OCI-LY7 (cell line): Measurements from ENCODE around the gene RPS17. TPM values are rescaled to one million over a fixed set of nuclear protein-coding genes. Genes with fewer than 3 reads are reported as not detected.

Experiments used
- BruUV-seq: library from RNA; stranded (reverse); fragments of 400-500 nt; replicated peaks from 2 replicates; lab custom pipeline; 2021; lab: Mats Ljungman, UMichigan
- CTCF ChIA-PET: fragments of 300-600 bp; sonication (Branson Sonifier 250); formaldehyde crosslinking; loops from one replicate; lab custom pipeline; 2022; ENCODE audit warnings: antibody characterized with exemption; ENCODE audit not compliant: unreplicated experiment; lab: Charles Lee
- POLR2A ChIA-PET: fragments of 300-600 bp; sonication (Branson Sonifier 250); formaldehyde crosslinking; loops from one replicate; lab custom pipeline; 2022; ENCODE audit warnings: antibody characterized with exemption; lab: Charles Lee
- DNase-seq: peaks from one replicate; pipeline ENCODE4 v3.0.0-alpha.2; 2015; ENCODE audit warnings: low spot score
- H2AFZ ChIP-seq: fragments of 200-600 bp; sonication (generic), shearing (Covaris generic); 2 replicates; pipeline ENCODE4 v1.6.1; 2014; ENCODE audit warnings: mild to moderate bottlenecking, antibody characterized with exemption, low read length, moderate library complexity
- H3K27ac ChIP-seq: fragments of 200-600 bp; sonication (generic); 2 replicates; pipeline ENCODE4 v1.5.1; 2014; ENCODE audit warnings: mixed run types, low read depth, mild to moderate bottlenecking, moderate library complexity, low read length, inconsistent platforms; ENCODE audit not compliant: poor library complexity, severe bottlenecking
- H3K36me3 ChIP-seq: fragments of 200-600 bp; sonication (generic); 2 replicates; pipeline ENCODE4 v1.6.1; 2014; ENCODE audit warnings: mild to moderate bottlenecking, antibody characterized with exemption, low read length, moderate library complexity, mixed read lengths; ENCODE audit not compliant: insufficient read depth
- H3K4me1 ChIP-seq: fragments of 200-600 bp; sonication (generic); 2 replicates; pipeline ENCODE4 v1.5.1; 2014; ENCODE audit warnings: mild to moderate bottlenecking, low read length; ENCODE audit not compliant: insufficient read depth, poor library complexity, severe bottlenecking
- H3K4me2 ChIP-seq: fragments of 200-600 bp; sonication (generic); 2 replicates; pipeline ENCODE4 v1.6.1; 2014; ENCODE audit warnings: mild to moderate bottlenecking, low read length
- H3K4me3 ChIP-seq: fragments of 200-600 bp; sonication (generic); 2 replicates; pipeline ENCODE4 v1.5.1; 2014; ENCODE audit warnings: mild to moderate bottlenecking, low read depth, low read length; ENCODE audit not compliant: poor library complexity, severe bottlenecking
- H3K79me2 ChIP-seq: fragments of 200-600 bp; sonication (generic); 2 replicates; pipeline ENCODE4 v1.6.1; 2016; ENCODE audit warnings: low read depth, mild to moderate bottlenecking, low read length, moderate library complexity, mixed read lengths; ENCODE audit not compliant: insufficient read depth
- H3K9me2 ChIP-seq: fragments of 200-600 bp; sonication (generic); 2 replicates; pipeline ENCODE4 v1.6.1; 2016; ENCODE audit warnings: mild to moderate bottlenecking, low read length, mixed read lengths; ENCODE audit not compliant: insufficient read depth
- H3K9me3 ChIP-seq: fragments of 200-600 bp; sonication (generic); 2 replicates; pipeline ENCODE4 v1.6.1; 2014; ENCODE audit warnings: mild to moderate bottlenecking, mixed run types, low read length, mixed read lengths
- H4K20me1 ChIP-seq: fragments of 200-600 bp; sonication (generic); 2 replicates; pipeline ENCODE4 v1.6.1; 2014; ENCODE audit warnings: mild to moderate bottlenecking, antibody characterized with exemption, low read length, moderate library complexity, mixed read lengths; ENCODE audit not compliant: insufficient read depth
- EZH2phosphoT487 ChIP-seq: fragments of 200-600 bp; sonication (generic); IDR thresholded peaks from 2 replicates; pipeline ENCODE4 v1.6.1; 2018; ENCODE audit warnings: low read depth, borderline replicate concordance, mild to moderate bottlenecking, mixed run types, antibody characterized with exemption, low read length, moderate library complexity, mixed read lengths
- intact Hi-C: fragments of 100-400 bp; cut with micrococcal nuclease; formaldehyde crosslinking; loops from one replicate; pipeline ENCODE4 v1.10.0; 2022; ENCODE audit not compliant: unreplicated experiment
- total RNA-seq, 2 experiments: library from RNA; depleted of rRNA in 1 of 2; stranded (reverse); fragments of >200 nt in 1 of 2; shearing (Covaris generic) in 1 of 2; gene quantifications; 2 replicates each; pipeline ENCODE4 v1.2.3, GENCODE V29; 2014 to 2022
- TF ChIP-seq, protein P1 (sequence below): fragments of 200-600 bp; sonication (generic); conservative IDR thresholded peaks from 2 replicates; pipeline ENCODE4 v1.5.1; 2014; ENCODE audit warnings: mild to moderate bottlenecking, antibody characterized with exemption, low read length, moderate library complexity, mixed read lengths

RPS17 gene
- total RNA-seq, 2 experiments from 2014 or later: 2,562 to 3,737 TPM

DNA sequence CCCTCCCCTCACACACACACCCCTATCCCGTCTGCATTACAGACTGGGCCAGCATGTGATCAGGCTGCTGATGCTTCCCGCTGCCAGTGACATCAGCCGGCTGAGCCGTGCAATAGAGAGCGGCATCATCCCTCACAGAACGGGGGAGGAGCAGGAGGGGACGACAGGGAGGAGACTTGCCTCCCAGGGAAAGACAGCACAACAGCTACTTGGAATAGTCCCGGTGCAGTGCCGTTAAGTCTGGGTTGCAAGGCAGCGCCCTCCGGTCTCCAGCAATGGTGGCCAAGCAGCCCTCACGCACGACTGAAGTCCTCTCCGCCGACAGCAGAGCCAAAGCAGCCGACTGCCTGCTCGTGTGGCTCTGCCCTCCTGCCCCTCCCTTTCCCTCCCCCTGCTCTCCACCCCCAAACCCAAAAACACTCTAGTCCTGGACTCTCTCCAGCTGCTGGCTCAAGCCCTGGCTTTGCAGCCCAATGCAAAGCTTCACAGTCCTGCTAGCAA is 31.5 kb upstream of the RPS17 start:
- no peaks in the 10 kb centered on the region for H3K9me2 ChIP-seq
- no peak overlapping the region for H3K4me3 ChIP-seq
- ChIA-PET CTCF (no interaction called here), POLR2A (no interaction called here)
- no peaks in the 10 kb centered on the region for H3K79me2 ChIP-seq
- H3K36me3 ChIP-seq: no peaks in the 10 kb centered on the region
- BruUV-seq: no TSS peak
- no peak overlapping the region for H3K27ac ChIP-seq
- no peak for DNase-seq
- H3K9me3 ChIP-seq: no peaks in the 10 kb centered on the region
- no peaks in the 10 kb centered on the region for H4K20me1 ChIP-seq
- H2AFZ ChIP-seq: no peak overlapping the region
- H3K4me1 ChIP-seq: no peaks in the 10 kb centered on the region
- intact Hi-C loops: no loop called here
- no peak for TF ChIP-seq EZH2phosphoT487
- TF ChIP-seq, protein P1, sequence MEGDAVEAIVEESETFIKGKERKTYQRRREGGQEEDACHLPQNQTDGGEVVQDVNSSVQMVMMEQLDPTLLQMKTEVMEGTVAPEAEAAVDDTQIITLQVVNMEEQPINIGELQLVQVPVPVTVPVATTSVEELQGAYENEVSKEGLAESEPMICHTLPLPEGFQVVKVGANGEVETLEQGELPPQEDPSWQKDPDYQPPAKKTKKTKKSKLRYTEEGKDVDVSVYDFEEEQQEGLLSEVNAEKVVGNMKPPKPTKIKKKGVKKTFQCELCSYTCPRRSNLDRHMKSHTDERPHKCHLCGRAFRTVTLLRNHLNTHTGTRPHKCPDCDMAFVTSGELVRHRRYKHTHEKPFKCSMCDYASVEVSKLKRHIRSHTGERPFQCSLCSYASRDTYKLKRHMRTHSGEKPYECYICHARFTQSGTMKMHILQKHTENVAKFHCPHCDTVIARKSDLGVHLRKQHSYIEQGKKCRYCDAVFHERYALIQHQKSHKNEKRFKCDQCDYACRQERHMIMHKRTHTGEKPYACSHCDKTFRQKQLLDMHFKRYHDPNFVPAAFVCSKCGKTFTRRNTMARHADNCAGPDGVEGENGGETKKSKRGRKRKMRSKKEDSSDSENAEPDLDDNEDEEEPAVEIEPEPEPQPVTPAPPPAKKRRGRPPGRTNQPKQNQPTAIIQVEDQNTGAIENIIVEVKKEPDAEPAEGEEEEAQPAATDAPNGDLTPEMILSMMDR: no peak
- H3K4me2 ChIP-seq: no peak overlapping the region

GRCh38 chr15:82570721-82571508 is 30.7 kb upstream of the RPS17 start:
- H2AFZ ChIP-seq: no peak overlapping the region
- H4K20me1 ChIP-seq: no peaks in the 10 kb centered on the region
- no TSS peak for BruUV-seq
- no peak overlapping the region for H3K4me2 ChIP-seq
- no peaks in the 10 kb centered on the region for H3K9me2 ChIP-seq
- no peaks in the 10 kb centered on the region for H3K36me3 ChIP-seq
- intact Hi-C loops: no loop called here
- CTCF ChIA-PET: no interaction called here
- no peak overlapping the region for H3K27ac ChIP-seq
- no peaks in the 10 kb centered on the region for H3K79me2 ChIP-seq
- TF ChIP-seq EZH2phosphoT487: no peak
- TF ChIP-seq, protein P1: no peak
- H3K4me1 ChIP-seq: no peaks in the 10 kb centered on the region
- H3K4me3 ChIP-seq: no peak overlapping the region
- POLR2A ChIA-PET: interaction anchor here (0.6 kb wide), 1 partner anchor 11 kb away, joined by 3 read pairs; no protein-coding TSS in a partner anchor
- DNase-seq: no peak
- no peaks in the 10 kb centered on the region for H3K9me3 ChIP-seq

- Histone ChIP-seq H3K4me1 (no peaks in the 10 kb centered on the region), H3K4me2 (no peak overlapping the region), H4K20me1 (no peaks in the 10 kb centered on the region), H2AFZ (no peak overlapping the region), H3K9me3 (no peaks in the 10 kb centered on the region), H3K27ac (no peak overlapping the region), H3K4me3 (no peak overlapping the region), H3K36me3 (no peaks in the 10 kb centered on the region), H3K9me2 (no peaks in the 10 kb centered on the region), H3K79me2 (no peaks in the 10 kb centered on the region)
- no TSS peak for BruUV-seq
- no peak for DNase-seq
- intact Hi-C loops: no loop called here
- ChIA-PET POLR2A (no interaction called here), CTCF (no interaction called here)
- TF ChIP-seq, protein P1: no peak
- no peak for TF ChIP-seq EZH2phosphoT487
Measured at GRCh38 chr15:82569834-82570233, 29.6 kb upstream of the RPS17 start.
